ENCODE measurements around the gene CPNE4.

DNA sequence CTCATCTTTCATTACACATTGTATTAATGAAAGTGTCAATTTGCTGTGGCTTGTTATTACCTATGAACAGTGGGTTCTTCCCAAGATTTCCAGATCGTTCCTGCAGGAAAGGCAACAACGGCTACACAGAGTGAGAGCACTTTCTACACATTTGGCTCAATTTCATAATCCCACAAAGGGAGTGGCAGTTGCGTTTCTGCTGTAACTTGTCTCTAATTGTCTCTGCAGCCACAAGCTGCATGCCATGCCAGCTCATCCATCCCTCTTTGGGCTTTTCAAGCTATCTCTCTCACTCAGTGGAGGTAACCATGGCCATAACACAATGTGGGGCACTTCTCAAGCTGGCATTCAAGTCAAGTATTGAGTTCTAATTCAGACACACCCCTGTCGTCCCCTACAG, 27.7 kb upstream of the CPNE4 start:
- TF ChIP-seq, protein P1, sequence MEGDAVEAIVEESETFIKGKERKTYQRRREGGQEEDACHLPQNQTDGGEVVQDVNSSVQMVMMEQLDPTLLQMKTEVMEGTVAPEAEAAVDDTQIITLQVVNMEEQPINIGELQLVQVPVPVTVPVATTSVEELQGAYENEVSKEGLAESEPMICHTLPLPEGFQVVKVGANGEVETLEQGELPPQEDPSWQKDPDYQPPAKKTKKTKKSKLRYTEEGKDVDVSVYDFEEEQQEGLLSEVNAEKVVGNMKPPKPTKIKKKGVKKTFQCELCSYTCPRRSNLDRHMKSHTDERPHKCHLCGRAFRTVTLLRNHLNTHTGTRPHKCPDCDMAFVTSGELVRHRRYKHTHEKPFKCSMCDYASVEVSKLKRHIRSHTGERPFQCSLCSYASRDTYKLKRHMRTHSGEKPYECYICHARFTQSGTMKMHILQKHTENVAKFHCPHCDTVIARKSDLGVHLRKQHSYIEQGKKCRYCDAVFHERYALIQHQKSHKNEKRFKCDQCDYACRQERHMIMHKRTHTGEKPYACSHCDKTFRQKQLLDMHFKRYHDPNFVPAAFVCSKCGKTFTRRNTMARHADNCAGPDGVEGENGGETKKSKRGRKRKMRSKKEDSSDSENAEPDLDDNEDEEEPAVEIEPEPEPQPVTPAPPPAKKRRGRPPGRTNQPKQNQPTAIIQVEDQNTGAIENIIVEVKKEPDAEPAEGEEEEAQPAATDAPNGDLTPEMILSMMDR (IDR thresholded peaks at IDR 0.05): no peak
- no peak for TF ChIP-seq POLR2AphosphoS5 (IDR thresholded peaks at IDR 0.05)
